ENCODE data around the gene ZNF345. TPM values are rescaled to one million over a fixed set of nuclear protein-coding genes. Genes with fewer than 3 reads are reported as not detected.

Gene ZNF345
- 3.1 TPM for total RNA-seq
- long read RNA-seq, partial matches to known transcripts, result 0 of 1 reads
- long read RNA-seq, other reads (novel, unspliced or antisense), result 1 of 1 reads

DNA sequence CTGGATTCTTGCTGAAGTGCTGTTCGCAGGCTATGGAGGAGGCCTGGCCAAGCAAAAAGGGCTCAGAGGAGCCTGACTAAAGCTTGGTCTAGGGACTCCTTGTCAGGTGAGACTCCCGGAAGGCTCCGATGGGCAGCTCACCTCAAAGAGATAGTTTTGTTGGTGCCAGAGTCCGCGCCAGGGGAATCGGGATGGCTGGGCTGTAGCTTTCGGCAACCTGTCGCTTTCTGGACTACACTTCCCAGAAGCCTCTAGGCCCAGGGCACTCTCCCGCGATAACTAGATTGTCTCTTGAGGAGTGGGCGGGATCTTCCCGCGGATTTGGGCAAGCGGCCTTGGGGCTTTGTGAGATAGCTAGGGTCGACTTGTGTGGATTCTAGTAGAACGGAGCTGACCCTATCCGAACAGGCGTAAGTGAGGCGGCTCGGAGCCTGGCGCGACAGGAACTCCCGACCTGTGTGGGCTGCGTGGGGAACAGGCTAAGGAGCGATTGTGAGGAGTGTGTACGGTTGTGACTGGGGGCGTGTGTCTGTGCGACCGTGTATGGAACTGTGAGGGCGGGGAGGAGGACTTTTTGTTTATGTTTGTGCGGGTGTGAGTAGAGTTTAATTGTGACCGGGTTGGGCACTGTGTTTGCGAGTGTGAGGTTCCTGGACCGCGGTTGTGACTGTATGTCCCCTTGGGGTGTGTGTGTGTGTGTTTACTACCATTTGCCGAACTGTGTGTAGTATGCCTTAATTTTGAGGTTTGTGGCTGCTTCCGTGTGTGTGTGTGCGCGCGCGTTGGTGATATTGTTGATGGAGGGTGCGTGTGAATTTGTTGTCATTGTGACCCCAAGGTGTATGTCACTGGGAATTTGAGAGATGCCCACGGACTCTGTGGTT lies at the start of gene ZNF345:
ZNF345 (plus strand) TSS at position 318 of the 884 bp plus-strand sequence. CDS start 25,955 bp downstream, outside the sequence.
- intact Hi-C loops (cut with DNase I), result loop anchor here (1.0 to 2.0 kb wide), 2 partner anchors 12 to 78 kb away; partner anchors contain the start of genes ZNF790 and ZNF850
- DNase-seq (ENCODE audit: missing footprints) (peak; percentile 94), ATAC-seq (peak; percentile 97)

DNA sequence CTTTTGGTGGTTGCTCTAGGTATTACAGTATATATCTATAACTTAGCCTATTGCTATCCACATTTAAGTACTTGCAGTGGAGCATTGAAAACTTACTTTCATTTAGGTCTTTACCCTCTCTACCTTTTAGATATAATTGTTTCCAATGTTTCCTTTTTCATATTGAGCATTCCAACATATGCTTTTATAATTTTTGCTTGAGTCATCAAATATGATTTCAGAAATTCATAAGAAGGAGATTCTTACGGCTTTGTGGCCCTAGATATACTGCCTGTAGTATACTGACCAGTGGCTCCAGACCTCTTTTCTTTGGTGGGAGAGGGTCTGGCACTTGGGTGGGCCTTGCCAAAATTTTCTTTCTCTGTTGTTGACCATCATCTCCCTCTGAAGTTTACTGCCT lies 45.3 kb upstream of the ZNF345 start:
- DNase-seq (ENCODE audit: missing footprints) (no peak), ATAC-seq (no peak)
- intact Hi-C loops (cut with DNase I), result no loop called here

DNA sequence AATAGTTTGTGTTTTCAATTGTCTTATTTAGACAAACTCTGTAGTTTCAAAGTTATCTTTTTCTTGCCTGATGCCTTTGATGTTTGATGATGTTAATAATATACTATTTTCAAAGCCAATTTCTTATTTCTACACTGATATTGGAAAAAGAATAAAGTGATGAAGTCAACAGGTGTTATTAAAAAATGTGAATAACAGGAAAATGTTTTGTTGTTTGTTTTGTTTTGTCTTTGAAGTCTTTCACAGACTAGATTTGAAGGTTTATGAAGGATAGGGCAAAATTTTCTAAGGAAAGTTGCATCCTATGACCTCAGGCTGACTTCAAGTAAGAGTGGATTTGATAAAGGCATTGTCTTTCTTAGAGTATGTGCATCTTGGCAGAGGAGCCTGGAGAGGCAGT lies 43.6 kb upstream of the ZNF345 start:
- no peak for ATAC-seq

DNA sequence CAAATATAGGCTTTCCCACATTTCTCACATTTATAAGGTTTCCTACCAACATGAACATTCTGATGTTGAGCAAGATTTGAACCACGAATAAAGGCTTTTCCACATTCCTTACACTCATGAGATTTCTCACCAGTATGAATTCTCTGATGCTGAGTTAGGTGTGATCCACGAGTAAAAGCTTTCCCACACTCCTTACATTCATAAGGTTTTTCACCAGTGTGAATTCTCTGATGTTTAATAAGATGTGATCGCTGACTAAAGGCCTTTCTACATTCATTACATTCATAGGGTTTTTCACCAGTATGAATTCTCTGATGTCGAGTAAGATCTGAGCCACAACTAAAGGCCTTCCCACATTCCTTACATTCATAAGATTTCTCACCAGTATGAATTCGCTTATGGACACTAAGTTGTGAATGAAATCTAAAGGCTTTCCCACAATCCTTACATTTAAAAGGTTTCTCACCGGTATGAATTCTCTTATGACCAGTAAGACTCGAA lies 31.5 kb upstream of the ZNF345 start:
- DNase-seq (ENCODE audit: missing footprints) (no peak), ATAC-seq (no peak)
- intact Hi-C loops (cut with DNase I), result no loop called here

More for the DNA sequence above, 43.6 kb upstream of the ZNF345 start:
- intact Hi-C loops (cut with DNase I), result no loop called here
- DNase-seq (ENCODE audit: missing footprints), result no peak

DNA sequence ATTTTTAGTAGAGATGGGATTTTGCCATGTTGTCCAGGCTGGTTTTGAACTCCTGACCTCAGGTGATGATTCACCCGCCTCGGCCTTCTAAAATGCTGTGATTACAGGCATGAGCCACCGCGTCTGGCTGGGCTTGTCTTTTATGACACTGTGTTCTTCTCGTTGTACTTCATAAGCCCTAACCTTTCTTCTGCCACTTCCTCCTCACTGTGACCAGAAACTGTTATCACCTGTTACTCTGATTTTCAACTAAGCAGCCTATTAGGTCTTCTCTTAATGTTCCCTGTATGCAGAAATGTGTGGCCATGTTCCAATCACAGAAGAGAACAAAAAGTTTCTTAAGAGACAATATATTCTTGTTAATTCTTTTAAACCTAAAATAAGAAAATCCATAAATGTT lies 28.9 kb upstream of the ZNF345 start:
- DNase-seq (ENCODE audit: missing footprints) (no peak), ATAC-seq (no peak)
- intact Hi-C loops (cut with DNase I), result no loop called here

DNA sequence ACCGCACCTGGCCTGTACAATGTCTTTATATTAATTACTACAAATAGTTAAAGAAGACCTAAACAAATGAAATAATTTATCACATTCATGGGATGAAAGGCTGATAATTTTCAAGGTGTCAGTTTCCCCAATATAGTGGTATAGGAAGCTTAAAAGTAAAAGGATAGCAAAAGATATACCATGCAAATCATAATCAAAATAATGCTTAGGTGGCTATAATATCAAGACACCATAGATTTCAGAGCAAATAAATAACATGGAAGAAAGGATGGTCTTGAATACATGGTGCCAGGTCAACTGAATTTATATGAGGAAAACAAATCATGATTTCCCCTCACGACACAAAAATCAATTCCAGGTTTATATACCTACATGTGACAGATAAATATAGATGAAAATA lies 17.2 kb upstream of the ZNF345 start:
- no peak for ATAC-seq
- no peak for DNase-seq (ENCODE audit: missing footprints)
- intact Hi-C loops (cut with DNase I), result no loop called here

DNA sequence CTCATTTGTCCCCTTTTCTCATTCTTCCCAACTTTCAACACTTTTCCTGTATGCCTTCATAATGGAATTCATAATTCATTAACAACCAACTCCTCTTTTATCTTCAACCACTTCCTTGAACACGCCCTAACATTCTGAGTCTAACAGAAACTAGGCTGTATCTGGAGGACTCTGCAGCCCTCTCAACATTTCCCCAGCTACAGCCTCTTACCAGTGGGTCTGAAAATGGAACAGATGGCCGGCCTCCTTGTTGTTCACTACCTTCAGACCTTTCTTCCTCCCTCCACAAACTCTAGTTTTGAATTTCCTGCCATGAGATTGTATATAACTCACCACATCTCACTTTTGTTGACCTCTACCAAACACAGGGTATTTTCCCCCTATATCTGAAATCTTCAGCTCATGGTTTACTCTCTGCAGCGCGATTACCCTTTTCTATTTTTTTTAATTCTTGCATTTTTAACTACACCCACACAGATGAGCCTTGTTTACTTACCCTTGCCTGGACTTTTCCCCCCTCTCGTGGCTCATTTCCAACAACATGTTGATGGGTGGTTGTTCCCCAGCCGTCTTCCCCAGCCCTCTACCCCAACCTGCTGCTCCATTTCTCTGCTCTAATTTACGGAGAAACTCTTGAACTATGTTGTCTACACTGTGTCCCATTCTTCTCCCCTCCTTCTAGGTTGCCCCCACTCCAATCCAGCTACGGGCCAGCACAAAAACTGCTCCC lies 13.3 kb upstream of the ZNF345 start:
- intact Hi-C loops (cut with DNase I), result no loop called here
- ATAC-seq (peak; percentile 0), DNase-seq (ENCODE audit: missing footprints) (no peak)

DNA sequence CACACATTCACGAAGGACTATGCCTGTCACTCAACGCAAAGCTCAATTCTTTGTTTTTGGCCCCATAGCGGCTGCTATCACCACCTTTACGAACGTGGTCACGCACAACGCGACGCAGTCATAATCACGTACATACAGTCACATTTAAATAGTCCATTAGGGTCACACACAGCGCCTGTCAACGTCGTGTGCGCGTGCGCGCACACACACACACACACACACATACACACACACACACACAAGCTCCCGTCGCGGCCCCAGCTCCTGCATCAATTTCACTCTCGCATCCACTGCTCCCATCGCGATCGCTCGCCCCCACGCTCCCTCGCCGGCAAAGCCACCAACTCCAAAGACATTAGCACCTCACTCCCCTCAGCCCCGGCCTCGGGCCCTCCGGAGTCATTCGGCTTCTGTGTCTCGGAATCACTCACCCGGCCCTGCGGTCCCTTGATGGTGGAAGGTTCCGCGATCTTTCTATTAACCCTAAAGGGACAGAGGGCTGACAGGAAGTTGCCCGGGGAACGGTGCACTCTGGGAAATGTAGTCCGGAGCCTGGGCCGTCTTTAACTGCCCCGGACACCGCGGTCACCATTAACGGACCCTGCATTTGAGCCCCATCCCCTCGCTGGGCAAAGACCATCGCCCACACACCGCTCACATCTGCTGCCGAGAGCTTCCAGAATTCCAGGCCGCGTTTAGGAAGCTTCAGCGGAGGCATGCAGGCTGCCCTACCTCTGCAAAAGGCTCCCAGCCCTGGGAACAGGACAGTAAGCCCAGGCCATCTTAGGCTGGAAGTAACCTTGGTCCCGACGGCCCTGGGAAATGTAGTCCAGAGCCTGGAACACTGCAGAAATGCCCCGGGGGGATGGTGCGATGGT lies 12.5 kb upstream of the ZNF345 start, which contains the start of gene ZNF790:
ZNF790 (minus strand) TSS at position 482 of the 878 bp plus-strand sequence. CDS start 12,768 bp downstream, outside the sequence.
- intact Hi-C loops (cut with DNase I), result loop anchor here (1.0 kb wide), 1 partner anchor 12 kb away; the partner anchor contains the start of gene ZNF345
- peak; percentile 98 for ATAC-seq

DNA sequence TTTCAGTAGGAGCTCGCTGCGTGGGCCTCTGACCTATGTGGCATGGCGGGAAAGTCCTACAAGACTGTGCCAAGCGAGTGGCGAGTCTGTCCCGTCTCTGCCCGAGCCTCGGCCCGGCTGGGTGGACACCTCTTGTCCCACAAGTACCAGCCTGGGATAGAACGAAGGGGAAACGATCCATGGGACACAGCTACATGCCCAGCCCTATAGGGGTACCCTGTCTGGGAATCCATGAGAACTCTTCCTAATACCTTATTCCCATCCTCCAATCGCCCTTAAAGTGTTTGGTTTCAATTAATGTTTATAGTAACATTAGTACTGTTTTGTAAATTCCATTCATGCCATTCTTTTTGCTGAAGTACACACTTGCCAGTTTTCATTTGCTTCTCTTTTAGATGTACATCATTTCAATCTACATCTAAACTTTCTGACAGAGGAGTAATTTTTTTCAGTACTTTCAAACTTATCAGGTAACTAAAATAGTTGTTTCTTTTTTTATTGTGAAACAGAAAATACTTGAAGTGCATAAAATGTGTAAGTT lies 11.8 kb upstream of the ZNF345 start:
- DNase-seq (ENCODE audit: missing footprints), result no peak
- intact Hi-C loops (cut with DNase I), result loop anchor here (1.0 kb wide), 1 partner anchor 11 kb away; the partner anchor contains the start of gene ZNF345
- no peak for ATAC-seq

More for the DNA sequence above, 12.5 kb upstream of the ZNF345 start, which contains the start of gene ZNF790:
- peak; percentile 94 for DNase-seq (ENCODE audit: missing footprints)

DNA sequence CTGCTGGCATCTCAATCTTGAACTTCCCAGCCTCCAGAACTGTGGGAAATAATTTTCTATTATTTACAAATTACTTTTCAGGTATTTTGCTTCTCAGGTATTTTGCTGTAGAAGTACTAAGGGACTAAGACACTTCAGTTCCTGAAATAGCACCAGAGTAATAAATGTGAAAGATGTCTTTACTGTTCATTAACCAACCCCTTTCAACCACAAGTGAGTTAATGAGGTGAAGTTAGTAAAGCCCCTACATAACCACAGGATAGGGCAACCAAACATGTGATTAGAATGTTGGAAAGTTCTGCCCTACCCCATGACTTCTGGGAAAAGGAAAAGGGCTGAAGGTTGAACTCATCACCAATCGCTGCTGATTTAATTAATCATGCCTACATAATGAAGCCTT lies 2.7 kb upstream of the ZNF345 start:
- ATAC-seq, result no peak
- intact Hi-C loops (cut with DNase I), result no loop called here
- DNase-seq (ENCODE audit: missing footprints), result no peak

DNA sequence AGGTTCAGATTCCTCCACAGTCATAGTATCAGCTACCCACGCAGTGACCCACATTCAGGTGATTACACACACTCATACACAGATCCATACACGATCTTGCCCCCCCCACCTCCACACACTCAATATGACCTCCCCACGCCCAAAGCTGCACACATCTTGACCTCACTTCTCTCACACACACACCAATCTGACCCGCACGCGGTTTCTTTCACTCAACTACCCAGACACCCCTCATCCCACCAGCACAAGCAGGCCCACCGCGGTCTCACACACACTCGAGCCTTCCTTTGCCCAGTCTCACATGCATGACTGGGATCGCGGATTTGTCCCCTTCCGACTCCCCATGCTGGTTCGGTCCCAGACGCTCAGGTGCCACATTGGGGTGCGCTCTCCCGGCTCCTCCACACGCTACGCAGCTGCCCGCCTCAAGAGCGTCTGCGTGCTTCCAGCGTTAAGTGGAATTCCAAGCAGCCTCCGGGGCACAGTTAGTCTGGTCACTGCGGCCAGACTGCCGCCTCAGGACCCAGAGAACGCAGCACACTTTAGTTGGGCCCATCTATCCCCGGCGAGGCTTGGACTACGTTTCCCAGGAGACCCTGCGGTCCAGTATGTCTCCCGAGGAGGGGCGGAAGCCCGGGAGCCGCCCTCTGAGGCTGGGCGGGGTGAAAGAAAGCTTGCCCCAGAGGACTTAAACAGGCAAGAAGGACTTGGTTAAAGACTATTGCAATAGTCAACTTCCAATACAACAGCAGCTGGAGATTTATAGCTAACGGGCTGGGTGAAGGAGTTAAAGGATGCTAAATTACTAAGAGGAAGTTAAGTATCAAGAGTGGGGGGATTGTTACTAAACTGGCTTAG lies 746 bp upstream of the ZNF345 start:
- peak; percentile 96 for DNase-seq (ENCODE audit: missing footprints)
- peak; percentile 98 for ATAC-seq
- intact Hi-C loops (cut with DNase I), result loop anchor here (1.0 to 2.0 kb wide), 2 partner anchors 12 to 77 kb away; partner anchors contain the start of genes ZNF790 and ZNF850

DNA sequence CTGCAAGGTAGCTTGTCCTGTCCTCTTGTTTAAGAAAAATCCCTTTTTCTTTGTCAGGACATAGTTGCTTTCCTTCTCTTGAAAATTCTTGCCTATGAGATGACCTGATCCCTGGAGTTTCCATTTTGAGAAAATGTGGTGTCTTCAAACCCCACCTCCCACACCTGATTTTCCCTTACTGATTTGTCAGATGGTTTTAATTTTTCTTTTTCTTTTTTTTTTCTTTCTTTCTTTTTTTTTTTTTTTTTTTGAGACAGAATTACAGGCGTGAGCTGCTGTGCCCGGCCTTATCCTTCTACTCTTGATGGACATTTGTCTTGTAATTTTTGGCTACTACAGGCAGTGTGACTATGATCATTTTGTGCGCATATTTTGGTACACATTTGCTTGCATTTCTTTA lies 1.2 kb downstream of the ZNF345 start:
- DNase-seq (ENCODE audit: missing footprints), result no peak
- intact Hi-C loops (cut with DNase I), result loop anchor here (2.0 kb wide), 1 partner anchor 79 kb away; the partner anchor contains the start of gene ZNF850
- no peak for ATAC-seq

DNA sequence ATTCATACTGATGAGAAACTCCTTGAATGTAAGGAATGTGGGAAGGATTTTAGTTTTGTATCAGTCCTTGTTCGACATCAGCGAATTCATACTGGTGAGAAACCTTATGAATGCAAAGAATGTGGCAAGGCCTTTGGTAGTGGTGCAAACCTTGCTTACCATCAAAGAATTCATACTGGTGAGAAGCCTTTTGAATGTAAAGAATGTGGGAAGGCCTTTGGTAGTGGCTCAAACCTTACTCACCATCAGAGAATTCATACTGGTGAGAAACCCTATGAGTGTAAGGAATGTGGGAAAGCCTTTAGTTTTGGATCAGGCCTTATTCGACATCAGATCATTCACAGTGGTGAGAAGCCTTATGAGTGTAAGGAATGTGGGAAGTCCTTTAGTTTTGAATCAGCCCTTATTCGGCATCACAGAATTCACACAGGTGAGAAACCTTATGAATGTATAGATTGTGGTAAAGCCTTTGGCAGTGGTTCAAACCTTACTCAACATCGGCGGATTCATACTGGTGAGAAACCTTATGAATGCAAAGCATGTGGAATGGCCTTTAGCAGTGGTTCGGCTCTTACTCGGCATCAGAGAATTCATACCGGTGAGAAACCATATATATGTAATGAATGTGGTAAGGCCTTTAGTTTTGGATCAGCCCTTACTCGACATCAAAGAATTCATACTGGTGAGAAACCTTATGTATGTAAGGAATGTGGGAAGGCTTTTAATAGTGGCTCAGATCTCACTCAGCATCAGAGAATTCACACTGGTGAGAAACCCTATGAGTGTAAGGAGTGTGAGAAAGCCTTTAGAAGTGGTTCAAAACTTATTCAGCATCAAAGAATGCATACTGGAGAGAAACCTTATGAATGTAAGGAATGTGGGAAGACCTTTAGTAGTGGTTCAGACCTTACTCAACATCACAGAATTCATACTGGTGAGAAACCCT lies 26.6 kb downstream of the ZNF345 start:
- ATAC-seq (no peak), DNase-seq (ENCODE audit: missing footprints) (no peak)
- intact Hi-C loops (cut with DNase I), result no loop called here

DNA sequence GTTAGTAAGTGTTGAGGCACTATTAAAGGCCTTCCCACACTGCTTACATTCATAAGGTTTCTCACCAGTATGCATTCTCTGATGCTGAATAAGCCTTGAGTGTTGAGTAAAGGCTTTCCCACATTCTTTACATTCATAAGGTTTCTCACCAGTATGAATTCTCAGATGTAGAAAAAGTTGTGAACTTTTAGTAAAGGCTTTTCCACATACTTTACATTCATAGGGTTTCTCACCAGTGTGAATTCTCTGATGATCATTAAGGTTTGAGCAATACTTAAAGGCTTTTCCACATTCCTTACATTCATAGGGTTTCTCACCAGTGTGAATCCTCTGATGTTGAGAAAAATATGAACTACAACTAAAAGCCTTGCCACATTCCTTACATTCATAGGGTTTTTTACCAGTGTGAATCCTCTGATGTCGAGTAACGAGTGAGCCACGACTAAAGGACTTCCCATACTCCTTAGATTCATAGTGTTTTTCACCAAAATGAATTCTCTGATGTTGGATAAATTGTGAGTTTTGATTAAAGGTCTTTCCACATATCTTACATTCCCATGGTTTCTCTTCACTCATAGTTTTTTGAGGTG lies 41.2 kb downstream of the ZNF345 start:
- intact Hi-C loops (cut with DNase I), result no loop called here
- DNase-seq (ENCODE audit: missing footprints), result no peak
- no peak for ATAC-seq

DNA sequence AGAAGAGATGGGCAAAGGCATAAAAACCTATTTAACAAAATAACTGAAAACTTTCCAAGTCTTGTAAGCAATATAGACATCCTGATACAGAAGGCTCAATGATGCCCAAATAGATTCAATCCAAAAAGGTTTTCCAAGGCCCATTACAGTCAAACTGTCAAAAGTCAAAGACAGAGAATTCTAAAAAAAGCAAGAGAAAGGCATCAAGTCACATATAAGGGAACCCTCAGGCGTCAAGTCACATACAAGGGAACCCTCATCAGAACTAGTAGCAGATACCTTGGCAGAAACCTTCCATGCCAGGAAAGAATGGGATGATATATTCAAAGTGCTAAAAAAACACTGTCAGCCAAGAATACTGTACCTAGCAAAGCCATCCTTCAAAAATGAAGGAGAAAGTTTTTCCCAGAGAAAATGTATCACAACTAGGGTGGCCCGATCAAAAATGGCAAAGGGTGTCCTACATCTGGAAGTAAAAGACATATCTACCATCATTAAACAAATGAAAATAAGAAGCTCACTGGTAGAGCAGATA lies 44.2 kb downstream of the ZNF345 start:
- intact Hi-C loops (cut with DNase I), result no loop called here
- no peak for DNase-seq (ENCODE audit: missing footprints)
- no peak for ATAC-seq

All from Right ventricle myocardium inferior (tissue), 1 donor.